ENCODE data around the gene NTM.

NTM gene

GRCh38 chr11:131457163-131457562, 86.7 kb downstream of the NTM start:
- no peaks in the 10 kb centered on the region for H3K36me3 ChIP-seq (ENCODE audit: insufficient read depth, low read length)
- H3K9ac ChIP-seq (ENCODE audit: insufficient read length), result no peak overlapping the region
- TF ChIP-seq FOXP2 (optimal IDR thresholded peaks at IDR 0.05; ENCODE audit: control extremely low read depth, extremely low read length, insufficient read depth), result no peak
- no peak for TF ChIP-seq POLR2AphosphoS5 (IDR thresholded peaks at IDR 0.05; ENCODE audit: borderline replicate concordance, low read depth, low read length)
- TF ChIP-seq EZH2 (IDR thresholded peaks at IDR 0.05), result no peak
- H3K27ac ChIP-seq, result no peak overlapping the region
- no peak for DNase-seq (ENCODE audit: low read depth, low spot score)
- H3K9me3 ChIP-seq (ENCODE audit: low read depth, low read length), result no peaks in the 10 kb centered on the region
- H3K4me3 ChIP-seq, result no peak overlapping the region

GRCh38 chr11:131458421-131458820, 88.0 kb downstream of the NTM start:
- Histone ChIP-seq H3K27ac (no peak overlapping the region), H3K9ac (ENCODE audit: insufficient read length) (no peak overlapping the region), H3K4me3 (no peak overlapping the region), H3K36me3 (ENCODE audit: insufficient read depth, low read length) (no peaks in the 10 kb centered on the region), H3K9me3 (ENCODE audit: low read depth, low read length) (no peaks in the 10 kb centered on the region)
- no peak for DNase-seq (ENCODE audit: low read depth, low spot score)
- TF ChIP-seq FOXP2 (optimal IDR thresholded peaks at IDR 0.05; ENCODE audit: control extremely low read depth, extremely low read length, insufficient read depth) (no peak), EZH2 (IDR thresholded peaks at IDR 0.05) (no peak), POLR2AphosphoS5 (IDR thresholded peaks at IDR 0.05; ENCODE audit: borderline replicate concordance, low read depth, low read length) (no peak)

- Histone ChIP-seq H3K4me3 (no peak overlapping the region), H3K27ac (no peak overlapping the region), H3K9ac (ENCODE audit: insufficient read length) (no peak overlapping the region), H3K36me3 (ENCODE audit: insufficient read depth, low read length) (no peaks in the 10 kb centered on the region), H3K9me3 (ENCODE audit: low read depth, low read length) (no peaks in the 10 kb centered on the region)
- TF ChIP-seq POLR2AphosphoS5 (IDR thresholded peaks at IDR 0.05; ENCODE audit: borderline replicate concordance, low read depth, low read length), result no peak
- TF ChIP-seq FOXP2 (optimal IDR thresholded peaks at IDR 0.05; ENCODE audit: control extremely low read depth, extremely low read length, insufficient read depth), result no peak
- TF ChIP-seq EZH2 (IDR thresholded peaks at IDR 0.05), result no peak
- DNase-seq (ENCODE audit: low read depth, low spot score), result no peak
Observed at GRCh38 chr11:131460931-131461330, 90.5 kb downstream of the NTM start.

- Histone ChIP-seq H3K27ac (no peak overlapping the region), H3K9me3 (ENCODE audit: low read depth, low read length) (no peaks in the 10 kb centered on the region), H3K9ac (ENCODE audit: insufficient read length) (no peak overlapping the region), H3K36me3 (ENCODE audit: insufficient read depth, low read length) (no peaks in the 10 kb centered on the region), H3K4me3 (no peak overlapping the region)
- TF ChIP-seq EZH2 (IDR thresholded peaks at IDR 0.05), result no peak
- no peak for TF ChIP-seq POLR2AphosphoS5 (IDR thresholded peaks at IDR 0.05; ENCODE audit: borderline replicate concordance, low read depth, low read length)
- TF ChIP-seq FOXP2 (optimal IDR thresholded peaks at IDR 0.05; ENCODE audit: control extremely low read depth, extremely low read length, insufficient read depth), result no peak
- no peak for DNase-seq (ENCODE audit: low read depth, low spot score)
Observed at GRCh38 chr11:131462622-131463021, 92.2 kb downstream of the NTM start.

- H3K4me3 ChIP-seq, result no peak overlapping the region
- TF ChIP-seq POLR2AphosphoS5 (IDR thresholded peaks at IDR 0.05; ENCODE audit: borderline replicate concordance, low read depth, low read length) (no peak), EZH2 (IDR thresholded peaks at IDR 0.05) (no peak), FOXP2 (optimal IDR thresholded peaks at IDR 0.05; ENCODE audit: control extremely low read depth, extremely low read length, insufficient read depth) (no peak)
- H3K9ac ChIP-seq (ENCODE audit: insufficient read length), result no peak overlapping the region
- H3K9me3 ChIP-seq (ENCODE audit: low read depth, low read length), result no peaks in the 10 kb centered on the region
- H3K36me3 ChIP-seq (ENCODE audit: insufficient read depth, low read length), result no peaks in the 10 kb centered on the region
- no peak overlapping the region for H3K27ac ChIP-seq
- no peak for DNase-seq (ENCODE audit: low read depth, low spot score)
Observed at GRCh38 chr11:131463162-131463561, 92.7 kb downstream of the NTM start.

GRCh38 chr11:131463649-131464425, 93.4 kb downstream of the NTM start:
- no peak overlapping the region for H3K9ac ChIP-seq (ENCODE audit: insufficient read length)
- DNase-seq (ENCODE audit: low read depth, low spot score), result no peak
- TF ChIP-seq FOXP2 (optimal IDR thresholded peaks at IDR 0.05; ENCODE audit: control extremely low read depth, extremely low read length, insufficient read depth), result no peak
- no peak for TF ChIP-seq EZH2 (IDR thresholded peaks at IDR 0.05)
- TF ChIP-seq POLR2AphosphoS5 (IDR thresholded peaks at IDR 0.05; ENCODE audit: borderline replicate concordance, low read depth, low read length), result no peak
- no peak overlapping the region for H3K4me3 ChIP-seq
- H3K36me3 ChIP-seq (ENCODE audit: insufficient read depth, low read length), result no peaks in the 10 kb centered on the region
- no peaks in the 10 kb centered on the region for H3K9me3 ChIP-seq (ENCODE audit: low read depth, low read length)
- no peak overlapping the region for H3K27ac ChIP-seq

GRCh38 chr11:131464461-131464860, 94.0 kb downstream of the NTM start:
- no peaks in the 10 kb centered on the region for H3K36me3 ChIP-seq (ENCODE audit: insufficient read depth, low read length)
- H3K4me3 ChIP-seq, result no peak overlapping the region
- no peak for TF ChIP-seq POLR2AphosphoS5 (IDR thresholded peaks at IDR 0.05; ENCODE audit: borderline replicate concordance, low read depth, low read length)
- no peak for TF ChIP-seq FOXP2 (optimal IDR thresholded peaks at IDR 0.05; ENCODE audit: control extremely low read depth, extremely low read length, insufficient read depth)
- TF ChIP-seq EZH2 (IDR thresholded peaks at IDR 0.05), result no peak
- DNase-seq (ENCODE audit: low read depth, low spot score), result no peak
- H3K27ac ChIP-seq, result no peak overlapping the region
- H3K9ac ChIP-seq (ENCODE audit: insufficient read length), result no peak overlapping the region
- H3K9me3 ChIP-seq (ENCODE audit: low read depth, low read length), result no peaks in the 10 kb centered on the region

- Histone ChIP-seq H3K9ac (ENCODE audit: insufficient read length) (no peak overlapping the region), H3K27ac (no peak overlapping the region), H3K36me3 (ENCODE audit: insufficient read depth, low read length) (no peaks in the 10 kb centered on the region), H3K4me3 (no peak overlapping the region), H3K9me3 (ENCODE audit: low read depth, low read length) (no peaks in the 10 kb centered on the region)
- DNase-seq (ENCODE audit: low read depth, low spot score), result no peak
- TF ChIP-seq EZH2 (IDR thresholded peaks at IDR 0.05) (no peak), POLR2AphosphoS5 (IDR thresholded peaks at IDR 0.05; ENCODE audit: borderline replicate concordance, low read depth, low read length) (no peak), FOXP2 (optimal IDR thresholded peaks at IDR 0.05; ENCODE audit: control extremely low read depth, extremely low read length, insufficient read depth) (no peak)
Observed at GRCh38 chr11:131465039-131465438, 94.6 kb downstream of the NTM start.

GRCh38 chr11:131465746-131466145, 95.3 kb downstream of the NTM start:
- no peak for TF ChIP-seq POLR2AphosphoS5 (IDR thresholded peaks at IDR 0.05; ENCODE audit: borderline replicate concordance, low read depth, low read length)
- TF ChIP-seq FOXP2 (optimal IDR thresholded peaks at IDR 0.05; ENCODE audit: control extremely low read depth, extremely low read length, insufficient read depth), result no peak
- no peak for TF ChIP-seq EZH2 (IDR thresholded peaks at IDR 0.05)
- Histone ChIP-seq H3K36me3 (ENCODE audit: insufficient read depth, low read length) (no peaks in the 10 kb centered on the region), H3K9me3 (ENCODE audit: low read depth, low read length) (no peaks in the 10 kb centered on the region), H3K4me3 (no peak overlapping the region), H3K27ac (no peak overlapping the region), H3K9ac (ENCODE audit: insufficient read length) (no peak overlapping the region)
- DNase-seq (ENCODE audit: low read depth, low spot score), result no peak
